GM12865 (cell line): ENCODE measurements around the gene VPS13C.

Experiments used
- DNase-seq: peaks from one replicate; pipeline ENCODE4 v3.0.0; 2010; ENCODE audit warnings: low read depth
- H3K4me3 ChIP-seq: 2 replicates; pipeline ENCODE4 v1.5.1; 2011; ENCODE audit warnings: mild to moderate bottlenecking, low read depth, low read length, control low read depth
- CTCF ChIP-seq: IDR thresholded peaks from 2 replicates; pipeline ENCODE4 v1.5.1; 2011; ENCODE audit warnings: low read length, control low read depth, low read depth, inconsistent platforms; ENCODE audit not compliant: insufficient read depth; ENCODE audit errors: missing control alignments

The VPS13C gene

GRCh38 chr15:62066663-62067447 lies 6.6 kb upstream of the VPS13C start, which contains the start of gene C2CD4A:
TSS of gene C2CD4A (plus strand) at chr15:62066977. CDS start at chr15:62067614, 637 bp downstream.
- peak within 1 kb of the TSS; percentile 33 for H3K4me3 ChIP-seq
- TF ChIP-seq CTCF, result no peak
- DNase-seq, result peak; percentile 40

GRCh38 chr15:62063825-62064635 lies 3.8 kb upstream of the VPS13C start:
- no peak for TF ChIP-seq CTCF
- no peak for DNase-seq
- H3K4me3 ChIP-seq, result no peak overlapping the region

- no peak for TF ChIP-seq CTCF
- no peak for DNase-seq
- H3K4me3 ChIP-seq, result peak overlapping the region; percentile 99
Observed at GRCh38 chr15:62060896-62061280, 641 bp upstream of the VPS13C start.

GRCh38 chr15:62059816-62060112 lies 483 bp downstream of the VPS13C start:
- peak overlapping the region; percentile 99 for H3K4me3 ChIP-seq
- DNase-seq, result peak; percentile 94
- no peak for TF ChIP-seq CTCF

GRCh38 chr15:62059108-62059815 lies 985 bp downstream of the VPS13C start:
- peak; percentile 17 for TF ChIP-seq CTCF
- peak overlapping the region; percentile 99 for H3K4me3 ChIP-seq
- peak; percentile 34 for DNase-seq

GRCh38 chr15:62058327-62059028 lies 1.8 kb downstream of the VPS13C start:
- TF ChIP-seq CTCF, result no peak
- H3K4me3 ChIP-seq, result peak overlapping the region; percentile 99
- no peak for DNase-seq
